ENCODE data around the gene LRRC43.
A peak's percentile ranks its signal among the peaks of the same experiment; 100 is the strongest.
"Not testable (repeated sequence)": the region's sequence is repeated elsewhere in the genome, so short reads cannot be mapped to it uniquely, and the experiment has no call there.

The LRRC43 gene

DNA sequence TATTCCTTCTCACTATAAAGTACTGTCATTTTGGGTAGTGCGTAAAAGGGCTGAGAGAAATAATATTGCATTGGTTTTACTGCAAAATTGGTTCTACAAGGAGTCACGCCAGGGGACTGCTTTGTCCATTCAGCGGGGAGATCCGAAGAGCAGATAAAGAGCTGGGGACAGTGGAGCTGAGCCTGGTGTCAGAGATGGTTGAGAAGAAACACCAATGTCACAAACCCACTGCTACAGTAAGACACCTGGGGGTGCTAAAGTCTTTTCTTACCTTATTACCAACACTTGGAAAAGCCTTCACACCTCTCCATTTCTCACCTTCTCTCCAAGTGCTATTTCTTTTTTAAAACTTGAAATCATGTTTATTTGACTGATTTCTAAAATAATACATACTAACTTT lies 23.0 kb upstream of the LRRC43 start:
- DNase-seq = no peak

DNA sequence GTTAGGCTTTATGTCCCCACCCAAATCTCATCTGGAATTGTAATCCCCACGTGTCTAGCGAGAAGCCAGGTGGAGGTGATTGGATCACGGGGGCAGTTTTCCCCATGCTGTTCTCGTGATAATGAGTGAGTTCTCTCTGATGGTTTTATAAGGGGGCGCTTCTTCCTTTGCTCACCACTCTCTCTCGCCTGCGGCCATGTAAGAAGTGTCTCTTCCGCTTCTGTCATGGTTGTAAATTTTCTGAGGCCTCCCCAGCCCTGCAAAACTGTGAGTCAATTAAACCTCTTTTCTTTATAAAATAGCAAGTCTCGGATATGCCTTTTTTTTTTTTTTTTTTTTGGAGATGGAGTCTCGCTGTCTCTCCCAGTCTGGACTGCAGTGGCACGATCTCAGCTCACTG lies 22.2 kb upstream of the LRRC43 start:
- DNase-seq = no peak

DNA sequence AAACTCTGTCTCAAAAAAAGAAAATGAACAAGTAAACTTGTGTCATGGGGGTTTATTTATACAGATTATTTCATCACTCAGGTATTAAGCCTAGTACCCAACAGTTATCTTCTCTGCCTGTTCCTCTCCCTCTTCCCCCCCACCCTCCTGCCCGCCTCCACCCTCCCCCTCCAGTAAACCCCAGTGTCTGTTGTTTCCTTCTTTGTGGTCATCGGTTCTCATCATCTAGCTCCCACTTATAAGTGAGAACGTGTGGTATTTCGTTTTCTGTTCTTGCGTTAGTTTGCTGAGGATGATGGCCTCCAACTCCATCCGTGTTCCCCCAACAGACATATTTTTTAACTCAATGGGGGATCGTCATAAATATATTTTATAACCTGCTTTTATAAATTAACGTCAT lies 21.2 kb upstream of the LRRC43 start:
- DNase-seq = no peak

DNA sequence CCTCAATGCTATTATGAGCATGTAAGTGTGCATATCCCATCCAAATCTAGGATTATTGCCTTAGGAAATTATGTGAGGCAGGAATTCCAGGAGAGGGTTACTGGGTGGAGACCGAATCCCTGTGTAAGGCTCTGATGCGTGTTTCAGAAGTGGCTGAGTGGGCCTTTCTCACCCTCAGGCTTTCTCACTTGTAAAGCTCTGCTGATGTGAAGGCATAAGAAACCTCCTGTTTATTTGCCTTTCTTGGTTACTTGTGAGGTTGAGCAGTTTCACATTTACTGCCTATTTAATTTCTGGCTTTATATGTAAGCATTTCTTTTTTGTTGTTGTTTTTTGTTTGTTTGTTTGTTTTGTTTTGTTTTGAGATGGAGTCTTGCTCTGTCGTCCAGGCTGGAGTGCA lies 19.9 kb upstream of the LRRC43 start:
- no peak for DNase-seq

GRCh38 chr12:122166422-122167349 lies 16.2 kb upstream of the LRRC43 start:
- DNase-seq = no peak

DNA sequence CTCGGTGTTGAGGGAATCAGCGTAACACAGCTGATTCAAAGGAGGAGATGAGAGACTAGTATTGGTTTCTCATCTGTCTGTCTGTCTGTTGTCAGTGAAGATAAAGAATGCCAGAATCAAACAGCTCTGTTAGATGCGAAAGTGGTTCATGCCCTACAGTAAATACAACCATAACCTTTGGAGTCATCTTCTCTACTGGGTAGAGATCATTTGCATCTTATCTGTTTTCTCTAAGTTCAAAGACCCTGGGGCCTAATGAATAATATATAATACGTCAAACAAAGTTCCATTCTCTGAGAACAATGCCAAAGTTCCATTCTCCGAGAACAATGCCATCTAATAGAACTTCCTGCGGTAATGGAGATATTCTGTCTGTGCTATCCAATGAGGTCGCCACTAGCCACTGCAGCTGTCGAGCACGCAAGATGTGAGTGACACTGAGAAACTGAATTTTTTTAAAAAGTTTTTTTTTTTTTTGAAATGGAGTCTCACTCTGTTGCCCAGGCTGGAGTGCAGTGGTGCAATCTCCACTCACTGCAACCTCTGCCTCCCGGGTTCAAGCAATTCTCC lies 15.5 kb upstream of the LRRC43 start:
- DNase-seq = no peak

DNA sequence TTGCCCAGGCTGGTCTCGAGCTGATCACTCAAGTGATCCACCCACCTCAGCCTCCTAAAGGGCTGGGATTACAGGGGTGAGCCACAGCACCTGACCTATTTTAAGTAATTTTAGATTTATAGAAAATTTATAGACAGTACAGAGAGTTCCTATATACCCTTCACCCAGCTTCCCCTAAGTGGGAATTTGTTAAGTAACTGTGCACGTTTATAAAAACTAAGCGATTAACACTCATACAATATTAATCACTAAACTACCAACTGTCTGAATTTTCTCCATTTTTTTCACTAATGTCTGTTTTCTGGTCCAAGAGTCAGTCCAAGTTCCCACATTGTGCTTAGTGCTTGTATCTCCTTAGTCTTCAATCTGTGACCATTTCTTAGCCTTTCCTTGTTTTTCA lies 14.4 kb upstream of the LRRC43 start:
- no peak for DNase-seq

- DNase-seq = no peak
These were observed 11.5 kb upstream of the LRRC43 start for GRCh38 chr12:122171399-122171798.

- DNase-seq = no peak
These were observed 10.5 kb upstream of the LRRC43 start for GRCh38 chr12:122172262-122172939.

- DNase-seq = peak in 1 of 2 experiments; percentile 56
These were observed 8.6 kb upstream of the LRRC43 start, which contains the start of gene IL31 for GRCh38 chr12:122174155-122174845. IL31 (minus strand) TSS chr12:122174221; CDS start chr12:122174172, 49 bp downstream.

DNA sequence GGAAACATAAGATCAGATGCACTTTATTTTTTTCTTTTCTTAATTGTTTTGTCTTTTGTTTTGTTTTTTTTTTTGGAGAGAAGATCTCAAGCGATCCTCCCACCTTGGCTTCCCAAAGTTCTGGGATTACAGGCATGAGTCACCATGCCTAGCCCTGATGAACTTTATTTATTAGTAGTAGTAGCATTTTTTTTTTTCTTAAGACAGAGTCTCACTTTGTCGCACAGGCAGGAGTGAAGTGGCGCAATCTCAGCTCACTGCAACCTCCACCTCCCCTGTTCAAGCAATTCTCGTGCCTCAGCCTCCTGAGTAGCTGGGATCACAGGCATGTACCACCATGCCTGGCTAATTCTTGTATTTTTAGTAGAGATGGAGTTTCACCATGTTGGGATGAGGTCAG lies 6.5 kb upstream of the LRRC43 start:
- not testable (repeated sequence) for DNase-seq

- no peak for DNase-seq
These were observed 641 bp downstream of the LRRC43 start for GRCh38 chr12:122183588-122183940.

GRCh38 chr12:122184517-122184916 lies 1.6 kb downstream of the LRRC43 start:
- no peak for DNase-seq

- DNase-seq = no peak
These were observed 2.2 kb downstream of the LRRC43 start for GRCh38 chr12:122185079-122185478.

GRCh38 chr12:122185494-122186082 lies 2.7 kb downstream of the LRRC43 start:
- DNase-seq = no peak

GRCh38 chr12:122187466-122187865 lies 4.5 kb downstream of the LRRC43 start:
- DNase-seq = no peak

DNA sequence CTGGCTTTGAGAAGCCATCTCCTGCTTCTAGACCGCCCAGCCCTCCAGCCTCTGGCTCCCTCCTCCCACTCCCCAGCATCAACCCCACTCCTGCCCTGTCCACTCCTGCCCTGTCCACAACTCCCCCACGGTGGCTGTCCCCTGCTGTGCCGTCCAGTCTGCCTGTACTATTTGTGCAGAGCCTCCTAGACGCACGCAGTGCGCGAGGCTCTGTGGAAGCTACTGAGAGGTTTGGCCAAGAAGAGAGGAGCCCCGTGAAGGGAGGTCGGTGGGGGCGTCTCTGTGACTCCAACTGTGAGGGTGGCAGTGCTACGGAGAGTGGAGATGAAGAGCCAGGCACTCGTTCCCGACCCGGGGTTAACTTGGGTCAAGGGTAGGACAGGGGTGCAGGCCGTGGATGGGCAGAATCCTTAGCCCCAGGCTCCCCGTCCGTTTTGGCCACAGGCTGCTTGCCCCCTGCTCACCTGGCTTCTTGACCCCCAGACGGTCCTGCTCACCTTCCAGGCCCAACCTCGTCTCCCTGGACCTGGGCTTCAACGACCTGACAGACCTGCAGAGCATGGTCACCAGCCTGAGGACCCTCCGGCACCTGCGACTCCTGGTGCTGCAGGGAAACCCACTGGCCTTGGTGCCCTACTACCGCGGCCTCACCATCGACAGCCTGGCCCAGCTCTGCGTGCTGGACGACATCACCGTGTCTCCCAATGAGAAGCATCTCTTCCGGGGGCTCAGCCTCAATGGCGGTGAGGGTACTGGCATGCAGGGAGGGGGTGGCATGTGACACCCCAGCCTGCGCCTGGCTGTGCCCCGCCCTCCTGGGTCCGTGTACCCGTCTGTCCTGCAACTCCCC lies 6.9 kb downstream of the LRRC43 start:
- no peak for DNase-seq

DNA sequence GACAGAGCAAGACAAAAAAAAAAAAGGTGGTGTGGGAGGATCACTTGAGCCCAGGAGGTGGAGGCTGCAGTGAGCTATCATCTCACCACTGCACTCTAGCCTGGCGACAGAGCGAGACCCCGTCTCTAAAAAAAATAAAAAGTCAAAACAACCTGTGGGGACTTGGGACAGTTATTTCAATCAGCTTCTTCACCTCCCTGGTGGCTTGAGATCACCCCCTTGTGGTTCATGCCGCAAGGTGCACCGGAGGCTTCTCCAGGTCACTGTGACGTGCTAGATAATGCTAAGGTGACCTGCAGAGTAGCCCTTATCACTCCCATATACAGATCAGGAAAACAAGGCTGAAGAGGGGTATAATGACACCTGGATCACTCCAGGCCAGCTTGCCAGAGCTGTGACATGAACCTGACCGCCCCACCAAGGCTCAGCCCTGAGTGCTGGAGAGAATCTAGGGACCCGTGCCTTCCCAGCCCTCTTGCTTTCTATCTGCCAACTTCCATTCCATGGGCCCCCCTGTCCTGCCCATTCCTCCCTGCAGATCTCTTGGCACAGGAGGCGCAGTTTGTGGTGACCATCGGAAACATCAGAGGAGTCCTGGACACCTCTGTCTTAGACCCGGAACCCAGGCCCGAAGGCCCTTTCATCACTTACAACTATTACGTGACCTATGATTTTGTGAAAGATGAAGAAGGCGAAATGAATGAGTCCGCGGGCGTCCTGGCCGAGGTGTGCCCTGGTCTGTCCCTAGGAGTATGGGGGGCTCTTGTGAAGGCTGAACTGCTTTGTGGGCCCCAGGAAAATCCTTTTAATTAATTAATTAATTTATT lies 8.1 kb downstream of the LRRC43 start:
- peak; percentile 14 to 50 for DNase-seq

GRCh38 chr12:122192441-122192840 lies 9.5 kb downstream of the LRRC43 start:
- DNase-seq = no peak

- DNase-seq = no peak
These were observed 11.9 kb downstream of the LRRC43 start for GRCh38 chr12:122194804-122195203.

GRCh38 chr12:122195405-122195804 lies 12.5 kb downstream of the LRRC43 start:
- no peak for DNase-seq
